Thyroid gland (tissue), 4 donors: ENCODE measurements around the gene MORC1. TPM values are rescaled to one million over a fixed set of nuclear protein-coding genes. Genes with fewer than 3 reads are reported as not detected.

Experiments used
- DNase-seq, 2 donors: peaks; one replicate each; pipeline ENCODE4 v3.0.0-alpha.2; 2019
- H3K27ac ChIP-seq, 3 donors: fragments of 200-600 bp; sonication (generic); 1 replicate in 2 of 3; 2 replicates in 1 of 3; pipeline ENCODE4 v1.5.1; 2016 to 2019; ENCODE audit warnings: mild to moderate bottlenecking in 1 of 3, moderate library complexity in 1 of 3
- H3K27me3 ChIP-seq: fragments of 200-600 bp; sonication (generic); one replicate; pipeline ENCODE4 v1.5.1; 2019
- H3K36me3 ChIP-seq, 2 donors: fragments of 200-600 bp; sonication (generic); one replicate each; pipeline ENCODE4 v1.5.1; 2016 to 2019
- H3K4me1 ChIP-seq, 2 donors: fragments of 200-600 bp; sonication (generic); one replicate each; pipeline ENCODE4 v1.5.1; 2017 to 2019
- H3K4me3 ChIP-seq, 3 donors: fragments of 200-600 bp; sonication (generic); replicated peaks in 1 of 3; 1 replicate in 2 of 3; 2 replicates in 1 of 3; pipeline ENCODE4 v1.5.1; 2016; ENCODE audit warnings: mild to moderate bottlenecking in 1 of 3
- H3K9me3 ChIP-seq: fragments of 200-600 bp; sonication (generic); one replicate; pipeline ENCODE4 v1.5.1; 2017
- POLR2A ChIP-seq, 2 donors: fragments of 450-650 bp; IDR thresholded peaks; one replicate each; pipeline ENCODE4 v1.6.1; 2017; ENCODE audit warnings: antibody characterized with exemption in 2 of 2, mild to moderate bottlenecking in 2 of 2, moderate library complexity in 1 of 2
- WGBS, 2 donors: methylation state at CpG; one replicate each; pipeline ENCODE4 v1.1.5; 2017; 5-methylcytosine and 5-hydroxymethylcytosine counted together
- intact Hi-C: fragments of 100-400 bp; cut with DNase I; formaldehyde crosslinking; loops from one replicate; pipeline ENCODE4 v1.15.1; 2023
- total RNA-seq, 4 donors: library from RNA; depleted of rRNA; stranded (reverse); fragments of >200 nt; gene quantifications; one replicate each; pipeline ENCODE4 v1.2.3, GENCODE V29; 2016
- TF ChIP-seq, protein P1 (sequence below), 6 experiments: fragments of 200-600 bp in 3 of 6; fragments of 450-650 bp in 3 of 6; sonication (generic) in 3 of 6; IDR thresholded peaks; one replicate each; pipeline ENCODE4 v1.5.1; 2016 to 2019; ENCODE audit warnings: antibody characterized with exemption in 6 of 6, mild to moderate bottlenecking in 2 of 6, inconsistent platforms in 1 of 6, moderate library complexity in 1 of 6

MORC1 gene
- total RNA-seq, 4 donors from 2014 or later = 0.13 TPM; not detected in 3

DNA sequence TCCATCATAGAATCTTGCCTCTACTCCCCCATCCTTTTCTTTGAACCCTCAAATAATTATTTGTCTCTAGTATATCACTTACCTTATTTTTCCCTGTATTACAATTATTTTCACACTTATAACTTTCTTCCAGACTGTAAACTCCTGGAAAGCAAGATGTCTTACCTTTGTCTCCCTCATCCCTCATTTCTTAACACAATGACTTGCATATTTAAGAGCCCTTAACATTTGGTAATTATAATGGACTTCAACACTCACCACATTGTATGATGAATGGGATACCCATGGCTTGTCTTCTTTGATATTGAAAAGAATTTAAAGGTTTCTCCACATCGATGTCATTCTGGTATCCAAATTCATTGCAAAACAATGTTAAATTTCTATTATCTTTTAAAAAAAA lies 82.9 kb downstream of the MORC1 start:
- no peaks in the 10 kb centered on the region for H3K36me3 ChIP-seq
- H3K4me3 ChIP-seq = no peak overlapping the region
- no peaks in the 10 kb centered on the region for H3K4me1 ChIP-seq
- H3K9me3 ChIP-seq = no peaks in the 10 kb centered on the region
- no peaks in the 10 kb centered on the region for H3K27me3 ChIP-seq
- no peak for DNase-seq
- no peak for TF ChIP-seq POLR2A (IDR thresholded peaks at IDR 0.05)
- TF ChIP-seq, protein P1, sequence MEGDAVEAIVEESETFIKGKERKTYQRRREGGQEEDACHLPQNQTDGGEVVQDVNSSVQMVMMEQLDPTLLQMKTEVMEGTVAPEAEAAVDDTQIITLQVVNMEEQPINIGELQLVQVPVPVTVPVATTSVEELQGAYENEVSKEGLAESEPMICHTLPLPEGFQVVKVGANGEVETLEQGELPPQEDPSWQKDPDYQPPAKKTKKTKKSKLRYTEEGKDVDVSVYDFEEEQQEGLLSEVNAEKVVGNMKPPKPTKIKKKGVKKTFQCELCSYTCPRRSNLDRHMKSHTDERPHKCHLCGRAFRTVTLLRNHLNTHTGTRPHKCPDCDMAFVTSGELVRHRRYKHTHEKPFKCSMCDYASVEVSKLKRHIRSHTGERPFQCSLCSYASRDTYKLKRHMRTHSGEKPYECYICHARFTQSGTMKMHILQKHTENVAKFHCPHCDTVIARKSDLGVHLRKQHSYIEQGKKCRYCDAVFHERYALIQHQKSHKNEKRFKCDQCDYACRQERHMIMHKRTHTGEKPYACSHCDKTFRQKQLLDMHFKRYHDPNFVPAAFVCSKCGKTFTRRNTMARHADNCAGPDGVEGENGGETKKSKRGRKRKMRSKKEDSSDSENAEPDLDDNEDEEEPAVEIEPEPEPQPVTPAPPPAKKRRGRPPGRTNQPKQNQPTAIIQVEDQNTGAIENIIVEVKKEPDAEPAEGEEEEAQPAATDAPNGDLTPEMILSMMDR (IDR thresholded peaks at IDR 0.05) = no peak
- intact Hi-C loops = no loop called here
- no peak overlapping the region for H3K27ac ChIP-seq
- 95 to 99% methylated on average over 1 of the region's 1 CpG for WGBS, 2 donors

DNA sequence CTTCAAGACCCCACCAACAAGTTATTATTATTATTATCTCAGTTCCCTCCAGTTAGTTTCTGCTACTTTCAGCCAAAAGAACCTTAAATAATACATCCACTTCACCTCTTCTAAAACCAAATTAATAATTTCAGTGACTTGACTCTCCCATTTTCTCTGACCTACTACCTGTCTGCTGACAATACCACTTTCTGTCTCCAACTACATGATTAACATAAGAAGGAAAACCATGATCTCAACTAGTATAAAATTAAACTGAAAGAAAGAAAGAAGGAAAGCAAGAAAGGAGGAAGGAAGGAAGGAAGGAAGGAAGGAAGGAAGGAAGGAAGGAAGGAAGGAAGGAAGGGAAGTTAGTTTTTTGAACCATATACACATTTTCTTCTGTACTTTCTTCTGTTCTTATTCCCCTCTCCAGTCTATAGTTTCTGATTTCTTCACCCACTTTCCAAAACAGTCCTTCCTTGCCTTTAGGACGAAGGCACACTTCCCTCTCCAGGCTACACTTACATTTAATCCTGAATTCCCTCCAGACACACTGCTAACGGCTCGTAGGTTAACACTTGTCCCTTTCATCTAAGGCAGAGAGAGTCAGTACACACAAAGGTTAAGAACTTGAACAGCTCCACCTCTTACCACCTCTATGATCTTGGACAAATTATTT lies 84.8 kb downstream of the MORC1 start:
- no peak for DNase-seq
- no peaks in the 10 kb centered on the region for H3K36me3 ChIP-seq
- H3K9me3 ChIP-seq = no peaks in the 10 kb centered on the region
- H3K4me3 ChIP-seq = no peak overlapping the region
- H3K27me3 ChIP-seq = no peaks in the 10 kb centered on the region
- no peak overlapping the region for H3K27ac ChIP-seq
- 51 to 56% methylated on average over 3 of the region's 3 CpGs for WGBS, 2 donors
- intact Hi-C loops = no loop called here
- no peaks in the 10 kb centered on the region for H3K4me1 ChIP-seq
- TF ChIP-seq, protein P1 (IDR thresholded peaks at IDR 0.05) = no peak
- TF ChIP-seq POLR2A (IDR thresholded peaks at IDR 0.05) = no peak

DNA sequence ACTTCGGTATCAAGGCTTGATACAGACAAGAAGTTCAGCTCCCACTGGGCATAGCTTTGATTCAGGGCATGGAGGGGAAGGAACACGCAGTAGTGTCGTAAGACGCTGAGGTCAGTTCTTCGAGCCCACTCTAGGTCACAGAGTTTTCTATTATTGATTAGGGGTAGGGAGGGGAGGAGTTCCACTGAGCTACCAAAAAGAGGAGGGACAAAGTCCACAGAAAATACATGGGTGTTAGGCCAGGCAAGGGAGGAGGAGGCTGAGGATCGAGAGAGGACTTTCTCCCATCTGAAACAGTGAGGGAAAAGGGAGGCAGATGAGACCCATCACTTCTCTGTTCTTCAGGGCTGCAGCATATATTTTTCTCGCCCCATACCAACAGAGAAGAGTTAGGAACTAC lies 89.2 kb downstream of the MORC1 start:
- Histone ChIP-seq H3K27ac (no peak overlapping the region), H3K4me3 (no peak overlapping the region), H3K9me3 (no peaks in the 10 kb centered on the region), H3K36me3 (no peaks in the 10 kb centered on the region), H3K27me3 (no peaks in the 10 kb centered on the region), H3K4me1 (no peaks in the 10 kb centered on the region)
- 89 to 93% methylated on average over 7 of the region's 7 CpGs for whole genome bisulfite sequencing, 2 donors
- intact Hi-C loops = no loop called here
- TF ChIP-seq POLR2A (IDR thresholded peaks at IDR 0.05) = no peak
- TF ChIP-seq, protein P1 (IDR thresholded peaks at IDR 0.05) = no peak
- no peak for DNase-seq

DNA sequence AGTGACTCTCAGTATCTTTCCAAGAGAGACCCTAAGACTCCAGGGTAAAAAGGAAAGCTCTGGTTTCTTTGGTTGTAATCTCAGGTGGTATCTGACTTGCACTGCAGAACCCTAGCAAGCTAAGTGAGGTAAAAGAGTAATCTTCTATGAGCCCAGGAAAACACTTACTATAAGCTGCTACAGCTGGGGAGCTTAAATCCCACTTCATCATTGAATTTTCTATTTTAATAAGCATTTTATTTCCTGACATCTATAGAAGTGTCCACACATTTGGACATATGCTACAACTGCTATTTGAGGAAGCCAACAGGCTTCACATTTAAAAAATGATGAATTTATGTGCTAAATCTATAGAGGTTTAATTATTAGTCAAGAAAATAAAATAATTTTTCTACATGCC lies 91.1 kb downstream of the MORC1 start:
- Histone ChIP-seq H3K27me3 (no peaks in the 10 kb centered on the region), H3K4me1 (no peaks in the 10 kb centered on the region), H3K4me3 (no peak overlapping the region), H3K9me3 (no peaks in the 10 kb centered on the region), H3K36me3 (no peaks in the 10 kb centered on the region), H3K27ac (no peak overlapping the region)
- intact Hi-C loops = no loop called here
- DNase-seq = no peak
- TF ChIP-seq, protein P1 (IDR thresholded peaks at IDR 0.05) = no peak
- no peak for TF ChIP-seq POLR2A (IDR thresholded peaks at IDR 0.05)

DNA sequence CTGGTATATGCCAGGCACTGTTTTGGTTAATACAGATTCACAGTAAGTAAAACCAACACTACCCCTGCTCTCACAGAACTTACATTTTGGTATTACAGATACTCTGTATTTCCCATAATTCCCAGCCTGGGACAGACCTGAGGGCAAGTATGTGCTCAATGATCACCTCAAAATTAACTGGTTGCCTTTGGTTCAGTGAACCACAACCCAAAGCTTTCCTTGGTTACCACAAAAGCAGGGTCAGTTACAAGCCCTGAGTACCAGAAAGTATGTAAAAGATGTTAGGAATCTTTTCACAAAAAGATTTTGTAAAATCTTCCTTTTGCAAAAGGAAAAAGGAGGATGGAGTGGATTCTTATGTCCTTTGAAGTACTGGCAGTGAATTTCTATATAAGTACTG lies 92.0 kb downstream of the MORC1 start:
- no peaks in the 10 kb centered on the region for H3K36me3 ChIP-seq
- intact Hi-C loops = no loop called here
- no peak for TF ChIP-seq POLR2A (IDR thresholded peaks at IDR 0.05)
- TF ChIP-seq, protein P1 (IDR thresholded peaks at IDR 0.05) = no peak
- H3K27me3 ChIP-seq = no peaks in the 10 kb centered on the region
- no peaks in the 10 kb centered on the region for H3K4me1 ChIP-seq
- H3K27ac ChIP-seq = no peak overlapping the region
- DNase-seq = no peak
- H3K9me3 ChIP-seq = no peaks in the 10 kb centered on the region
- H3K4me3 ChIP-seq = no peak overlapping the region
